CD8-positive, alpha-beta memory T cell (primary cell): Measurements from ENCODE around the gene ZNF407. TPM values are rescaled to one million over a fixed set of nuclear protein-coding genes. Genes with fewer than 3 reads are reported as not detected.
A peak's percentile ranks its signal among the peaks of the same experiment; 100 is the strongest.

Source experiments
- CTCF ChIA-PET: fragments of 350-600 bp; sonication (Branson Sonifier 250); formaldehyde crosslinking; loops from one replicate; lab custom pipeline; 2021; ENCODE audit warnings: antibody characterized with exemption; lab: Charles Lee
- POLR2A ChIA-PET: fragments of 350-600 bp; sonication (Branson Sonifier 250); formaldehyde crosslinking; loops from one replicate; lab custom pipeline; 2021; ENCODE audit warnings: antibody characterized with exemption; lab: Charles Lee
- DNase-seq, 5 donors: peaks; one replicate each; pipeline versions ENCODE4 v3.0.0 to v3.0.0-alpha.2; 2020 to 2022; ENCODE audit warnings: mixed read lengths in 1 of 5
- H3K27ac ChIP-seq: one replicate; pipeline ENCODE4 v1.7.0; 2013; ENCODE audit warnings: low read depth, mild to moderate bottlenecking, low read length, moderate library complexity
- H3K27me3 ChIP-seq: 2 replicates; pipeline ENCODE4 v1.7.0; 2013; ENCODE audit warnings: low read length, mild to moderate bottlenecking; ENCODE audit not compliant: insufficient read depth, poor library complexity, severe bottlenecking
- H3K36me3 ChIP-seq: 2 replicates; pipeline ENCODE4 v1.7.0; 2013; ENCODE audit warnings: mild to moderate bottlenecking, low read length, moderate library complexity; ENCODE audit not compliant: insufficient read depth
- H3K4me1 ChIP-seq: 2 replicates; pipeline ENCODE4 v1.7.0; 2013; ENCODE audit warnings: mild to moderate bottlenecking, low read length, moderate library complexity; ENCODE audit not compliant: insufficient read depth
- H3K4me3 ChIP-seq: 2 replicates; pipeline ENCODE4 v1.7.0; 2013; ENCODE audit warnings: mild to moderate bottlenecking, low read length
- H3K9me3 ChIP-seq: 2 replicates; pipeline ENCODE4 v1.7.0; 2013; ENCODE audit warnings: mild to moderate bottlenecking, low read length
- H3K27ac Mint-ChIP-seq, 8 donors: one replicate each; pipeline ENCODE4 v1.8.0; 2020 to 2021; ENCODE audit warnings: mixed read lengths in 8 of 8, mild to moderate bottlenecking in 6 of 8, inconsistent platforms in 3 of 8, moderate library complexity in 3 of 8
- H3K27me3 Mint-ChIP-seq, 2 donors: one replicate each; pipeline ENCODE4 v1.8.0; 2020 to 2021; ENCODE audit warnings: mixed read lengths in 2 of 2, mild to moderate bottlenecking in 1 of 2, moderate library complexity in 1 of 2
- H3K36me3 Mint-ChIP-seq, 3 donors: one replicate each; pipeline ENCODE4 v1.8.0; 2020 to 2021; ENCODE audit warnings: mixed read lengths in 3 of 3, inconsistent platforms in 1 of 3, mild to moderate bottlenecking in 1 of 3
- H3K4me1 Mint-ChIP-seq, 3 donors: one replicate each; pipeline ENCODE4 v1.8.0; 2020 to 2021; ENCODE audit warnings: mixed read lengths in 3 of 3, inconsistent platforms in 1 of 3, mild to moderate bottlenecking in 1 of 3
- H3K4me3 Mint-ChIP-seq, 7 donors: one replicate each; pipeline ENCODE4 v1.8.0; 2020 to 2021; ENCODE audit warnings: mixed read lengths in 7 of 7, mild to moderate bottlenecking in 6 of 7, moderate library complexity in 4 of 7, inconsistent platforms in 2 of 7
- H3K9me3 Mint-ChIP-seq, 5 donors: one replicate each; pipeline ENCODE4 v1.8.0; 2020 to 2022; ENCODE audit warnings: mixed read lengths in 5 of 5, mild to moderate bottlenecking in 3 of 5, moderate library complexity in 2 of 5, inconsistent platforms in 1 of 5
- polyA plus RNA-seq: library from polyadenylated mRNA; unstranded; fragments of 300-500 nt; fragmentation: Illumina TruSeq; gene quantifications from one replicate; pipeline ENCODE4 v1.2.3, GENCODE V29; 2021
- total RNA-seq, 2 experiments: library from RNA; stranded (reverse); gene quantifications; one replicate each; pipeline ENCODE4 v1.2.3, GENCODE V29; 2021

The ZNF407 gene
- total and polyA plus RNA-seq, 3 experiments from 2014 or later: 4.1 to 15.5 (median 14.9) TPM

DNA sequence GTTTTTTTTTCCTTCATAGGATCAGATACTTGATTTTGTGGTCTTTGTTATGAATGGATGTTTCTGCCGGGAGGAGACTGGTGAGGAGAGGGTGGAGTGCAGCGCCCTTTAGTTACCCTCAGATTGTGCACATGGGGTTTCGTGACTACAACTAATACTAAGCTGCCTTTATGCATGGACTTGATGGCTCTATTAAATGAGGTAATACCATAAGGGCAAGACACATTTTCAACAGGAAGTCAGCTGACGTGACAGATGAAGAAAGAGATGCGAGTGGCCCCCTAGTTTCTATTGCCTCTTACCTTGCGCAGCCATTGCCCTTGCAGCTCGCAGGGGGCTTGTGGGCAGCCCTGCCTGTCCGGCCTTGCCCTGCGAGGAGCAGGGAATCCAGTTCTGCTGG is 24.4 kb downstream of the ZNF407 start:
- Histone ChIP-seq H3K9me3 (no peaks in the 10 kb centered on the region), H3K36me3 (no peaks in the 10 kb centered on the region), H3K4me3 (no peak overlapping the region), H3K27me3 (no peaks in the 10 kb centered on the region), H3K4me1 (no peaks in the 10 kb centered on the region), H3K27ac (no peak overlapping the region)
- Mint-ChIP-seq H3K27ac (no peak overlapping the region), H3K36me3 (peaks cover 0 to 3% (median 0%) of the 10 kb centered on the region in 3 donors), H3K4me3 (no peak overlapping the region), H3K27me3 (no peaks in the 10 kb centered on the region), H3K4me1 (peaks cover 4 to 20% (median 7%) of the 10 kb centered on the region in 3 donors), H3K9me3 (no peaks in the 10 kb centered on the region)
- ChIA-PET POLR2A (no interaction called here), CTCF (no interaction called here)
- no peak for DNase-seq

DNA sequence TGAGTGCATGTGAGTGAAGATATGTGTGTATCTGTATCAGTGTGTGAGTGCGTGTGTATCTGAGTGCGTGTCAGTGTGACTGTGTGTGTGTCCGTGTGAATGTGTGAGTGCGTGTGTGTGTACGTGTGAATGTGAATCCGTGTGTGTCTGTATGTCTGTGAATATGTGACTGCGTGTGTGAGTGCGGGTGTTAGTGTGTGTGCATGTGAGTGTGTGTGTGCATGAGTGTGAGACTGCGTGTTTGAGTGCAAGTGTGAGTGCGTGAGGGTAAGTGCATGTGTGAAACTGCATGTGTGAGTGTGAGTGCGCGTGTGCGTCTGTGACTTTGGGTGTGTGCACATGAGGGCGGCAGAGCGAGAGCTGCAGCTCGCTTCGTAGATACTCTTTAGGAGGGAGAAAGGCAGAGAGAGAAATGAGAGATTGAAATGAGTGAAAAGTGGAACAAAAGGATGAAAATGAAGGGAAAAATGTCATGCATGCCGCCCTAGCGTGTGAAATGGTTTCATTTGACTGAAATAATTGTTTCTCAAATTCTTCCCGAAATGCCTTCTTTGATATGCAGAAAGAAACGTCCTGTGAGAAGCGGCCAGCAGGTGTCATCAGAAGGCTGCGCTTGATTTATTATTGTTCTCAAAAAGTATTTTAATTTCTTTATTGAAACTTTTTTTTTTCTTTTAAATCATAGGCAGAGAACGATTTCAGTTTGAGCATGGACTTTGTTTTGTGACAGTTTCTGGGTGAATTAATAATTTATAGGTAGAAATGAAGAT is 25.6 kb downstream of the ZNF407 start:
- Mint-ChIP-seq H3K4me1 (peaks cover 4 to 21% (median 7%) of the 10 kb centered on the region in 3 donors), H3K36me3 (peaks cover 0 to 3% (median 0%) of the 10 kb centered on the region in 3 donors), H3K9me3 (no peaks in the 10 kb centered on the region), H3K27ac (no peak overlapping the region), H3K27me3 (no peaks in the 10 kb centered on the region), H3K4me3 (no peak overlapping the region)
- Histone ChIP-seq H3K4me1 (no peaks in the 10 kb centered on the region), H3K36me3 (no peaks in the 10 kb centered on the region), H3K4me3 (no peak overlapping the region), H3K27me3 (no peaks in the 10 kb centered on the region), H3K9me3 (no peaks in the 10 kb centered on the region), H3K27ac (no peak overlapping the region)
- DNase-seq: peak in 2 of 5 donors; percentile 4 to 31
- CTCF ChIA-PET: interaction anchor here (1.4 kb wide), 1 partner anchor 25 kb away, joined by 3 read pairs; no protein-coding TSS in a partner anchor
- POLR2A ChIA-PET: no interaction called here

DNA sequence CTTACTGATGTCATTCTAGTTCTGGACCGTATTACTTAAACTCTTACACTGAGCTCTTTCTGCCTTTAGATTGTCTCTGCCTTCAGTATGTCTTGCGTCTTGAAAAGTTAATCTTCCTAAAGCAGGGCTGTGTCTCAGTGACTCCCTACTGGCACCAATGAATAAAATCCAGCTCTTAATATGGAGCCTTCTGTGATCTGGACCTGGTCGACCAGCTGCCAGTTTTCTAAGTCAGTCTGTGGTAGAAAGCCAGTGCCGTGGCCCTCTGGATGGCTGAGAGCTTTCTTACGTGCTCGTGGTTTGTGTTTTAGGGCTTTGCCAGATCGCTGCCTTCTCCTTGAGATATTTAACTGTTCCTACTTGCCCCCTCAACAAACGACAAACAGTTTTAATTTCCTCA is 26.8 kb downstream of the ZNF407 start:
- H3K4me3 ChIP-seq: no peak overlapping the region
- H3K36me3 ChIP-seq: no peaks in the 10 kb centered on the region
- no peaks in the 10 kb centered on the region for H3K9me3 ChIP-seq
- no peak for DNase-seq
- CTCF ChIA-PET: interaction anchor here (1.4 kb wide), 1 partner anchor 26 kb away, joined by 3 read pairs; no protein-coding TSS in a partner anchor
- H3K27ac Mint-ChIP-seq: no peak overlapping the region
- no peak overlapping the region for H3K4me3 Mint-ChIP-seq
- no peaks in the 10 kb centered on the region for H3K27me3 Mint-ChIP-seq
- H3K36me3 Mint-ChIP-seq: peaks cover 0 to 3% (median 0%) of the 10 kb centered on the region in 3 donors
- POLR2A ChIA-PET: no interaction called here
- H3K4me1 ChIP-seq: no peaks in the 10 kb centered on the region
- no peaks in the 10 kb centered on the region for H3K27me3 ChIP-seq
- no peak overlapping the region for H3K27ac ChIP-seq
- H3K9me3 Mint-ChIP-seq: no peaks in the 10 kb centered on the region
- peaks cover 8 to 22% (median 8%) of the 10 kb centered on the region in 3 donors for H3K4me1 Mint-ChIP-seq

DNA sequence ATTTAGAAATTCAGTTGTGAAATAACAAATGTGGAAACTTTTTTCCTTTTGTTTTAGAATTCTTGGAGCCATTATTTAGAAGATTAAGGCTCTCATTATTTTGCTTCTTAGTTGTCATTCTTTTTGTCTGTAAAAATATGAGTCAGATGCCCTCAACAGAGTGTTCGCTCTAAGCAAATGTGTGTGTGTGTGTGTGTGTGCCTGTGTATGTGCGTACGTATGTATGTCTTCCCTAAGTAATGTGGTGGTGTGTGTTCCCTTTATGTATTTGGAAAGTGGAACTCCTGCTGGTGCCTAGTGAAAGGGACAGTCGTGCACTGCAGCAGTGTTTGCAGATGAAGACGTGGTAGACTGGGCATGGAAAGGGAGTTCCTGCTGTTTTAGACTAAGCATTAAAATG is 27.5 kb downstream of the ZNF407 start:
- H3K27me3 Mint-ChIP-seq: no peaks in the 10 kb centered on the region
- H3K4me1 Mint-ChIP-seq: peaks cover 8 to 21% (median 8%) of the 10 kb centered on the region in 3 donors
- CTCF ChIA-PET: no interaction called here
- H3K4me3 ChIP-seq: no peak overlapping the region
- no peaks in the 10 kb centered on the region for H3K9me3 Mint-ChIP-seq
- no peaks in the 10 kb centered on the region for H3K4me1 ChIP-seq
- no peak overlapping the region for H3K27ac ChIP-seq
- POLR2A ChIA-PET: no interaction called here
- H3K27me3 ChIP-seq: no peaks in the 10 kb centered on the region
- H3K4me3 Mint-ChIP-seq: no peak overlapping the region
- no peak for DNase-seq
- no peak overlapping the region for H3K27ac Mint-ChIP-seq
- H3K9me3 ChIP-seq: no peaks in the 10 kb centered on the region
- peaks cover 0 to 3% (median 0%) of the 10 kb centered on the region in 3 donors for H3K36me3 Mint-ChIP-seq
- H3K36me3 ChIP-seq: no peaks in the 10 kb centered on the region

DNA sequence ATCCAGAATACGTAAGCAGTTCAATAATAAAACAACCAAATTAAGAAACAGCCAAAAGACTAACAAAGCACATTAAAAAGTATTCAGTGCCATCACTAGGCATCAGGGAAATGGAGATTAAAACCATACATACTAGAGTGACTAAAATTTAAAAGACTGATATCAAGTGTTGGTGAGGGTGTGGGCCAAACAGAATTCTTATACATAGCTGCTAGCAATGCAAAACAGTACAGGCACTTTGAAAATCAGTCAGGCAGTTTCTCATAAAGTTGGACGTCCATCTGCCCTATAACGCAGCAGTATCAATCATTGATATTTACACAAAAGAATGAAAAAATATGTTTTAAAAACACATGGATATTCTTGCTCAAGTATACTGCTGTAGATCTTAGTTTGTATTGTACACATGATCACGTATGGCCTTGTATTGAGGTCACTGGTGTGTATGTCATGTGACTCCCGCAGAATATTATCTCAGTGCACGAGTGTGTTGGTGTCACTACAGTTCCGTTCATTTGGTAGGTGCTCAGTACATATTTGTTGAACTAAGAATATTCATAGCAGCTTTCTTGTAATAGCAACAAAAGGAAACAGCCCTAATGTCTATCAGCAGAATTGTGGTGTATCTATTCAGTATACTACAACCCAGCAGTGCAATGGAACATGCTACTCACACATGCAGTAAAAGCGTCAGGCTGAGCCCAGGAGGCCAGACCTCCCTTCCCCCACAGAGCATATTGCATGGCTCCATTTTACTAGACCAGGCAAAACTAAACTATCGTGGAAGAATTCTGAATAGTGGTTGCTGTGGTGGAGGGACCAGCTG is 28.6 kb downstream of the ZNF407 start:
- ChIA-PET CTCF (no interaction called here), POLR2A (no interaction called here)
- peaks cover 8% of the 10 kb centered on the region for H3K4me1 ChIP-seq
- Mint-ChIP-seq H3K27ac (no peak overlapping the region), H3K4me1 (peaks cover 15 to 28% (median 19%) of the 10 kb centered on the region in 3 donors), H3K27me3 (no peaks in the 10 kb centered on the region), H3K9me3 (no peaks in the 10 kb centered on the region), H3K36me3 (peaks cover 0 to 4% (median 3%) of the 10 kb centered on the region in 3 donors), H3K4me3 (no peak overlapping the region)
- no peak for DNase-seq
- H3K27me3 ChIP-seq: no peaks in the 10 kb centered on the region
- no peaks in the 10 kb centered on the region for H3K9me3 ChIP-seq
- no peak overlapping the region for H3K27ac ChIP-seq
- H3K36me3 ChIP-seq: no peaks in the 10 kb centered on the region
- H3K4me3 ChIP-seq: no peak overlapping the region

DNA sequence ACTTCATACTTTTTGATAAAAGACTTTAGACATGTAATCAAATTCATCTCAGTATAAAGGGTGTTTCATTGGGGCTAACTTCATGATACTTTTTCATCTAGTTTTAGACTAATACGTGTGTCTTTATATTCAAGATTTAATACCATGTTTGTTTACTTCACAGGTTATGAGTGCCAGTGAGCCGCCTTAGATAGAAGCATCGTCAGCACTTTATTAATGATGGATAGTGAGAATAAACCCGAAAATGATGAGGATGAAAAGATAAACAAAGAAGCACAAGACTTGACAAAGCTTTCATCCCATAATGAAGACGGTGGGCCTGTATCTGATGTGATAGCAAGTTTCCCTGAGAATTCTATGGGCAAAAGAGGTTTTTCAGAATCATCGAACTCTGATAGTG is 33.1 kb downstream of the ZNF407 start:
- peak overlapping the region; percentile 5 for H3K4me3 ChIP-seq
- H3K36me3 Mint-ChIP-seq: peaks cover 13 to 44% (median 18%) of the 10 kb centered on the region in 3 donors
- peaks cover 0 to 1% of the 10 kb centered on the region in 2 donors for H3K27me3 Mint-ChIP-seq
- no peaks in the 10 kb centered on the region for H3K36me3 ChIP-seq
- peaks cover 33 to 47% (median 38%) of the 10 kb centered on the region in 3 donors for H3K4me1 Mint-ChIP-seq
- no peaks in the 10 kb centered on the region for H3K9me3 ChIP-seq
- H3K9me3 Mint-ChIP-seq: no peaks in the 10 kb centered on the region
- H3K27me3 ChIP-seq: no peaks in the 10 kb centered on the region
- ChIA-PET POLR2A (no interaction called here), CTCF (no interaction called here)
- no peak overlapping the region for H3K27ac ChIP-seq
- peak overlapping the region; percentile 61 to 97 (median 88) for H3K27ac Mint-ChIP-seq
- no peak for DNase-seq
- H3K4me1 ChIP-seq: peaks cover 34% of the 10 kb centered on the region
- peak overlapping the region in 5 of 7 donors; percentile 11 to 76 (median 73) for H3K4me3 Mint-ChIP-seq

DNA sequence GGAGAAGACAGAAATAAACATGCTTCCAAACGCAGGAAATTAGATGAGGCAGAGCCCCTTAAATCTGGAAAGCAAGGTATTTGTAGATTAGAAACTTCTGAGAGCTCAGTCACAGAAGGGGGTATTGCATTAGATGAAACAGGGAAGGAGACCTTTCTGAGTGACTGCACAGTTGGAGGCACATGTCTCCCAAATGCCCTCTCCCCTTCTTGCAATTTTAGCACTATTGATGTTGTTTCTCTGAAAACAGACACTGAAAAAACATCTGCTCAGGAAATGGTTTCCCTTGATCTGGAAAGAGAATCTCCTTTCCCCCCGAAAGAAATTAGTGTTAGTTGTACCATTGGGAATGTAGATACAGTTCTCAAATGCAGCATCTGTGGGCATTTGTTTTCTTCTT is 33.5 kb downstream of the ZNF407 start:
- ChIA-PET POLR2A (no interaction called here), CTCF (no interaction called here)
- no peak for DNase-seq
- peaks cover 34% of the 10 kb centered on the region for H3K4me1 ChIP-seq
- peak overlapping the region; percentile 5 for H3K4me3 ChIP-seq
- H3K36me3 Mint-ChIP-seq: peaks cover 12 to 47% (median 18%) of the 10 kb centered on the region in 3 donors
- peak overlapping the region; percentile 61 to 97 (median 88) for H3K27ac Mint-ChIP-seq
- H3K27ac ChIP-seq: no peak overlapping the region
- no peaks in the 10 kb centered on the region for H3K36me3 ChIP-seq
- peaks cover 0 to 1% of the 10 kb centered on the region in 2 donors for H3K27me3 Mint-ChIP-seq
- H3K9me3 ChIP-seq: no peaks in the 10 kb centered on the region
- H3K27me3 ChIP-seq: no peaks in the 10 kb centered on the region
- peak overlapping the region; percentile 11 to 80 (median 73) for H3K4me3 Mint-ChIP-seq
- H3K9me3 Mint-ChIP-seq: no peaks in the 10 kb centered on the region
- H3K4me1 Mint-ChIP-seq: peaks cover 33 to 44% (median 37%) of the 10 kb centered on the region in 3 donors
